Stimulated activated naive B cell treated with anti-CD40 and anti-IgM and Interleukin-4, amounts not matched to agents 10 μg/mL and 1 μg/mL and 100 μg/mL, for 72 hours (primary cell): Measurements from ENCODE around the gene OSBPL9.

ENCODE experiments used
- ATAC-seq, 2 donors: fragments of 150-1000 bp; cut with Tn5 transposase; replicated peaks; 2 replicates each; pipeline ENCODE4 v1.10.0; 2021; ENCODE audit warnings: moderate library complexity in 1 of 2
- DNase-seq: peaks from one replicate; pipeline ENCODE4 v3.0.0; 2021
- H3K27ac Mint-ChIP-seq: one replicate; pipeline ENCODE4 v1.8.0; 2022; ENCODE audit warnings: mild to moderate bottlenecking, mixed read lengths
- H3K27me3 Mint-ChIP-seq, 2 donors: one replicate each; pipeline ENCODE4 v1.8.0; 2022; ENCODE audit warnings: mixed read lengths in 2 of 2
- H3K36me3 Mint-ChIP-seq, 2 donors: one replicate each; pipeline ENCODE4 v1.8.0; 2022; ENCODE audit warnings: mixed read lengths in 2 of 2, mild to moderate bottlenecking in 1 of 2
- H3K4me1 Mint-ChIP-seq, 2 donors: one replicate each; pipeline ENCODE4 v1.8.0; 2022; ENCODE audit warnings: mixed read lengths in 2 of 2, mild to moderate bottlenecking in 1 of 2
- H3K4me3 Mint-ChIP-seq, 2 donors: one replicate each; pipeline ENCODE4 v1.8.0; 2022; ENCODE audit warnings: mild to moderate bottlenecking in 2 of 2, mixed read lengths in 2 of 2, moderate library complexity in 1 of 2
- H3K9me3 Mint-ChIP-seq, 2 donors: one replicate each; pipeline ENCODE4 v1.8.0; 2022; ENCODE audit warnings: mixed read lengths in 2 of 2, mild to moderate bottlenecking in 1 of 2

OSBPL9 gene

DNA sequence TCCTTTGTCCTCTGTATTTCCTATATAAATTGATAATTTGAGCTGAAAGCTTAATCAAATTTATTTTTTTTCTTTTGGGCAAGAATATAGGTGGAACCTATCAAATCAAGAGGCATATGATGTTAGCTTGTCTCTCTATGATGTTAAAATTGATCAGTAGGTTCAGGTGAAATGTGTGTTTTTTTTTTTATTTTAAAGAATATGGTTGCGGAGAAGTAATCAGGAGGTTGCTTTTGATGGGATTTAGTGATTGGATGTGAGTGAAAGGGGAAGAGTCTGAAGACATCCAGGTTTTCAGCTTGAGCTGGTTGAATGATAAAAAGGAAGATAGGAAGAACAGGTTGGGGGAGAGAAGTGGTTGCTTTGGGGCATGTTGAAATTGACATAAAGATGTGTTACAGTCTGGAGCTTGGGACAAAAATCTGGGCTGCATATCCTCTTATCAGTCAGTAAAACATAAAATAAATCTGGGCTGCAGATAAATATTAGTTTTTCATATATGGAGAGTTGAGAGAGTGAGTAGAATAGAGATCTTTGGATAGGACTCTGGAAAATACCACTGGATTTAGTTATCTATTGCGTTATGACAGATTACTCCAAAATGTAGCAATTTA lies 5.1 kb downstream of the OSBPL9 start:
- H3K4me1 Mint-ChIP-seq: peaks cover 21 to 49% of the 10 kb centered on the region in 2 donors
- H3K9me3 Mint-ChIP-seq: no peaks in the 10 kb centered on the region
- no peaks in the 10 kb centered on the region for H3K27me3 Mint-ChIP-seq
- no peak for DNase-seq
- H3K4me3 Mint-ChIP-seq: no peak overlapping the region
- no peaks in the 10 kb centered on the region for H3K36me3 Mint-ChIP-seq
- no peak for ATAC-seq
- no peak overlapping the region for H3K27ac Mint-ChIP-seq

DNA sequence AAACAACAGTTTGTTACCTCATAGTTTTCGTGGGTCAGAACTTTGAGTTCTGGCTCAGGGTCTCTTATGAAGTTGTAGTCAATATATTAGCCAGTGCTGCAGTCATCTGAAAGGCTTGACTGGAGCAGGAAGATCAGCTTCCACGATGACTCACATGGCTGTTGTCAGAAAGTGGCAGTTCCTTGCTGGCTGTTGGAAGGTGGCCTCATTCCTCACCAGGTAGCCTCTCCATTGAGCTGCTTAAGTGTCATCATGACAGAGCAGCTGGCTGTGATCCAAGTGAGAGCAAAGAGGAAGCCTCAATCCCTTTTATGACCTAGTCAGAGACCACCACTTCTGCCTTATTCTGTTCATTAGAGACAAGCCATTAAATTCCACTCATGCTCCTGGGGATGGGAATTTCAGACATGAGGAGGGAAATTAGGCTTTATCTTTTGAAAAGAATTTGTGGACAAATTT lies 5.6 kb downstream of the OSBPL9 start:
- Mint-ChIP-seq H3K27me3 (no peaks in the 10 kb centered on the region), H3K27ac (no peak overlapping the region)

GRCh38 chr1:51623025-51623424 lies 6.1 kb downstream of the OSBPL9 start:
- no peaks in the 10 kb centered on the region for H3K36me3 Mint-ChIP-seq
- no peaks in the 10 kb centered on the region for H3K9me3 Mint-ChIP-seq
- H3K27me3 Mint-ChIP-seq: no peaks in the 10 kb centered on the region
- H3K4me3 Mint-ChIP-seq: no peak overlapping the region
- DNase-seq: no peak
- no peak for ATAC-seq
- no peak overlapping the region for H3K27ac Mint-ChIP-seq
- H3K4me1 Mint-ChIP-seq: peaks cover 18 to 47% of the 10 kb centered on the region in 2 donors

More for the DNA sequence above, 5.6 kb downstream of the OSBPL9 start:
- ATAC-seq (peak; percentile 42 to 71), DNase-seq (no peak)
- Mint-ChIP-seq H3K4me1 (peaks cover 18 to 49% of the 10 kb centered on the region in 2 donors), H3K36me3 (no peaks in the 10 kb centered on the region), H3K4me3 (no peak overlapping the region), H3K9me3 (no peaks in the 10 kb centered on the region)

DNA sequence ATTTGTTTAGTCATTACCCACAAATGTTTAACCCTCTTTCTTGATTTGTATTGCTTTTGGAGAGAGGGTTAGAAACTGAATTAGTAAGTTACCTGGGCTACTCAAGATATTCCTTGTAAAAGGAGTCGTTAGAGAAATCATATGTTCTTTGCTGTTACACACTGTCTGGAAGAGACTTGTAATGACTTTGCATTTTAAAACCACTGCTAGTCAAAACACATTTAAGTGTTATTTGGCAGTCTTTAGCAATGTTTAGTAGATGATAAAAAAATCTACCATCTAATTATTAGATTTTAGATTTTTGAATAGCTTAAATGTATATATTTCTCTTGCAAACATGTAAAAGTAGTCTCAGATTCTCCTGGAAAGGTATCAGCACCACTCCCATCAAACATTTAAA lies 6.6 kb downstream of the OSBPL9 start:
- Mint-ChIP-seq H3K27ac (no peak overlapping the region), H3K4me1 (peaks cover 15 to 42% of the 10 kb centered on the region in 2 donors)

GRCh38 chr1:51624855-51625254 lies 8.0 kb downstream of the OSBPL9 start:
- Mint-ChIP-seq H3K27me3 (no peaks in the 10 kb centered on the region), H3K4me1 (peaks cover 18 to 49% of the 10 kb centered on the region in 2 donors), H3K36me3 (peaks cover 2 to 6% of the 10 kb centered on the region in 2 donors), H3K4me3 (no peak overlapping the region), H3K9me3 (no peaks in the 10 kb centered on the region), H3K27ac (no peak overlapping the region)
- DNase-seq (no peak), ATAC-seq (no peak)

More for the DNA sequence above, 6.6 kb downstream of the OSBPL9 start:
- Mint-ChIP-seq H3K27me3 (no peaks in the 10 kb centered on the region), H3K4me3 (no peak overlapping the region), H3K9me3 (no peaks in the 10 kb centered on the region), H3K36me3 (no peaks in the 10 kb centered on the region)
- no peak for DNase-seq
- ATAC-seq: no peak

GRCh38 chr1:51627672-51628071 lies 10.8 kb downstream of the OSBPL9 start:
- Mint-ChIP-seq H3K4me3 (no peak overlapping the region), H3K27ac (no peak overlapping the region), H3K36me3 (peaks cover 6% of the 10 kb centered on the region in 2 donors), H3K9me3 (no peaks in the 10 kb centered on the region), H3K4me1 (peaks cover 18 to 30% of the 10 kb centered on the region in 2 donors), H3K27me3 (no peaks in the 10 kb centered on the region)
- DNase-seq (no peak), ATAC-seq (peak in 1 of 2 donors; percentile 38)

DNA sequence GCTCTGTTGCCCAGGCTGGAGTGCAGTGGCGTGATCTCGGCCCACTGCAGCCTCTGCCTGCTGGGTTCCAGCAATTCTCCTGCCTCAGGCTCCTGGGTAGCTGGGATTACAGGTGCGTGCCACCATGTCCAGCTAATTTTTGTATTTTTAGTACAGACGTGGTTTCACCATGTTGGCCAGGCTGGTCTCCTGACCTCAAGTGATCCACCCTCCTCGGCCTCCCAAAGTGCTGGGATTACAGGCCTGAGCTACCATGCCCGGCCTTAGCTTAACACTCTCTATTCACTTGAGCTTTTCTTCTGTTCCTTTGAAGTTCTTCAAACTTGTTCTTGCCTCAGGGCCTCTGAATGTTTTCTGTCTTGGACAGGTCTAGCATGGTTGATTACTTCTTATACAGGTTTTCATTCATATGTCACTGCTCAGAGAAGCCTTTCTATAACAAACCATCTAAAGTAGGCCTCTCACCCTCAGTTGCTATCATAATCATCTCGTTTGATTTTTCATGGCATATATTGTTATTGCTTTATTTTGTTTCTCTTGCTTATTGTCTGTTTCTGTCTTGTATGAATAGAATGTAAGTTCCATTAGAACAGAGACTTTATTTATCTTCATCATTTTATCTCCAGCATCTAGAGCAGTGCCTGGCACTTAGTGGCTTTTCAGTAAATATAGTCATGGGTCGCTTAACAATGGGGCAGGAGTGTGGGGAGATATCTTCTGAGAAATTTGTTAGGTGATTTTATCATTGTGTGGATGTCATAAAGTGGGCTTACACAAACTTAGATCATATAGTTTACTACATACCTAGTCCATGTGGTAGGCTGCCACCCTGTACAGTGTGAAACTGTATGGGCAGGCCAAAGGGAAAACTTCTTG lies 12.1 kb downstream of the OSBPL9 start:
- Mint-ChIP-seq H3K36me3 (peaks cover 6% of the 10 kb centered on the region in 2 donors), H3K27me3 (no peaks in the 10 kb centered on the region), H3K4me3 (no peak overlapping the region), H3K4me1 (peaks cover 13 to 24% of the 10 kb centered on the region in 2 donors), H3K9me3 (no peaks in the 10 kb centered on the region), H3K27ac (no peak overlapping the region)
- ATAC-seq (no peak), DNase-seq (no peak)

- no peak overlapping the region for H3K27ac Mint-ChIP-seq
- H3K4me1 Mint-ChIP-seq: peaks cover 17 to 33% of the 10 kb centered on the region in 2 donors
- no peak for ATAC-seq
These were observed 13.0 kb downstream of the OSBPL9 start for GRCh38 chr1:51629918-51630317.

GRCh38 chr1:51630393-51630792 lies 13.5 kb downstream of the OSBPL9 start:
- H3K36me3 Mint-ChIP-seq: peaks cover 11 to 15% of the 10 kb centered on the region in 2 donors
- H3K27ac Mint-ChIP-seq: no peak overlapping the region
- H3K27me3 Mint-ChIP-seq: no peaks in the 10 kb centered on the region
- no peak overlapping the region for H3K4me3 Mint-ChIP-seq
- DNase-seq: no peak
- peaks cover 0 to 3% of the 10 kb centered on the region in 2 donors for H3K9me3 Mint-ChIP-seq
- peaks cover 17 to 35% of the 10 kb centered on the region in 2 donors for H3K4me1 Mint-ChIP-seq
- no peak for ATAC-seq

More at GRCh38 chr1:51629918-51630317, 13.0 kb downstream of the OSBPL9 start:
- no peak for DNase-seq
- H3K36me3 Mint-ChIP-seq: peaks cover 11 to 15% of the 10 kb centered on the region in 2 donors
- no peak overlapping the region for H3K4me3 Mint-ChIP-seq
- peaks cover 0 to 3% of the 10 kb centered on the region in 2 donors for H3K9me3 Mint-ChIP-seq
- H3K27me3 Mint-ChIP-seq: no peaks in the 10 kb centered on the region

- no peak for DNase-seq
- no peak overlapping the region for H3K27ac Mint-ChIP-seq
- no peak for ATAC-seq
- H3K9me3 Mint-ChIP-seq: peaks cover 0 to 3% of the 10 kb centered on the region in 2 donors
- no peaks in the 10 kb centered on the region for H3K27me3 Mint-ChIP-seq
- H3K4me3 Mint-ChIP-seq: no peak overlapping the region
- H3K36me3 Mint-ChIP-seq: peaks cover 11 to 15% of the 10 kb centered on the region in 2 donors
- peaks cover 17 to 35% of the 10 kb centered on the region in 2 donors for H3K4me1 Mint-ChIP-seq
These were observed 14.0 kb downstream of the OSBPL9 start for GRCh38 chr1:51630922-51631321.

- DNase-seq (no peak), ATAC-seq (no peak)
- peaks cover 12 to 15% of the 10 kb centered on the region in 2 donors for H3K36me3 Mint-ChIP-seq
- H3K27ac Mint-ChIP-seq: no peak overlapping the region
- peaks cover 0 to 3% of the 10 kb centered on the region in 2 donors for H3K9me3 Mint-ChIP-seq
- no peaks in the 10 kb centered on the region for H3K27me3 Mint-ChIP-seq
- no peak overlapping the region for H3K4me3 Mint-ChIP-seq
- peaks cover 16 to 31% of the 10 kb centered on the region in 2 donors for H3K4me1 Mint-ChIP-seq
These were observed 14.9 kb downstream of the OSBPL9 start for GRCh38 chr1:51631747-51632146.

DNA sequence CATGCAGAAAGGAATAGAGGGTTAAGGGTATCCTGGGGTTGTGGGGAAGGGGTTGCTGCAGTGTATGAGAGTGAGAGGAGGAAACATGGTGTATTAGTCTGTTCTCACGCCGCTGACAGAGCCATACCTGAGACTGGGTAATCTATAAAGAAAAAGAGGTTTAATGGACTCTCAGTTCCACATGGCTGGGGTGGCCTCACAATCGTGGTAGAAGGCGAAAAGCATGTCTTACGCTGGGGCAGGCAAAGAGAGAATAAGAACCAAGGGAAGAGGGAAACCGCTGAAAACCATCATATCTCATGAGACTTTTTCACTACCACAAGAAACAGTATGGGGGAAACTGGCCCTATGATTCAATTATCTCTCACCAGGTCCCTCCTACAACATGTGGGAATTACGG lies 17.7 kb downstream of the OSBPL9 start:
- DNase-seq (no peak), ATAC-seq (no peak)
- no peak overlapping the region for H3K27ac Mint-ChIP-seq
- no peaks in the 10 kb centered on the region for H3K27me3 Mint-ChIP-seq
- peaks cover 0 to 3% of the 10 kb centered on the region in 2 donors for H3K9me3 Mint-ChIP-seq
- no peak overlapping the region for H3K4me3 Mint-ChIP-seq
- H3K36me3 Mint-ChIP-seq: peaks cover 9 to 10% of the 10 kb centered on the region in 2 donors
- peaks cover 14 to 18% of the 10 kb centered on the region in 2 donors for H3K4me1 Mint-ChIP-seq

DNA sequence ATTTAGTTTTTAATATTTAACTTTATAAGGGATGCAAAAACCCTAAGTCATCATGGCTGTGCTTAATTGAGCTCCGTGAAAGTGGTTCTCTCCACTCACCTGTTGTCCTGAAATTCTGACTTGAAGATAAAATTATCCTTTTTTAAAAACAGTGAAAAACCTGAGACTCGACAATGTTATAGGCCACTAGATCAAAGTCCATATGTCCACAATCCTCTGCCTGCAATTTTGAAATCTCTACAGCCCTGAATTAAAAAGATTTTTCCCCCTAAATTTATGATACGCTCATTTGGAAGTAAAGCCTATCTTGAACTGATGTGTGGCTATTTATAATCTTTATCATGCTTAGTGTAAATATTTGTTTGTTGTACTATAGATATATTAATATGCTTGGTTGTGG lies 18.7 kb downstream of the OSBPL9 start:
- Mint-ChIP-seq H3K36me3 (peaks cover 9 to 10% of the 10 kb centered on the region in 2 donors), H3K4me3 (no peak overlapping the region), H3K27ac (no peak overlapping the region), H3K4me1 (peaks cover 13 to 18% of the 10 kb centered on the region in 2 donors), H3K9me3 (peaks cover 0 to 3% of the 10 kb centered on the region in 2 donors), H3K27me3 (no peaks in the 10 kb centered on the region)
- DNase-seq: no peak
- no peak for ATAC-seq

DNA sequence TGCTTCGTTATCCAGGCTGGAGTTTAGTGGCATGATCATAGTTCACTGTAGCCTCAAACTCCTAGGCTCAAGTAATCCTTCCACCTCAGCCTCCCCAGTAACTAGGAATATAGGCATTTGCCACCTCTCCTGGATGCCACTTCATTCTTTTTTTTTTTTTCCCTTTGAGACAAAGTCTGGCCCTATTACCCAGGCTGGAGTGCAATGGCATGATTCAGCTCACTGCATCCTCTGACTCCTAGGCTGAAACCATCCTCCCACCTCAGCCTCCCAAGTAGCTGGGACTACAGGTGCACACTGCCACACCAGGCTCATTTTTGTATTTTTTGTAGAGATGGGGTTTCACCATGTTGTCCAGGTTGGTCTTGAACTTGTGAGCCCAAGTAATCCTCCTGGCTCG lies 19.3 kb downstream of the OSBPL9 start:
- Mint-ChIP-seq H3K4me3 (no peak overlapping the region), H3K36me3 (peaks cover 8 to 9% of the 10 kb centered on the region in 2 donors), H3K9me3 (peaks cover 0 to 3% of the 10 kb centered on the region in 2 donors), H3K4me1 (peaks cover 9 to 18% of the 10 kb centered on the region in 2 donors), H3K27me3 (no peaks in the 10 kb centered on the region), H3K27ac (no peak overlapping the region)
- DNase-seq: no peak
- ATAC-seq: no peak
